Mononuclear cell (primary cell): ENCODE measurements around the gene POU2F2. TPM values are rescaled to one million over a fixed set of nuclear protein-coding genes. Genes with fewer than 3 reads are reported as not detected.

Experiments
- H3K27me3 ChIP-seq: 2 replicates; pipeline ENCODE4 v1.6.0; 2011; ENCODE audit warnings: low read length, control low read depth; ENCODE audit not compliant: insufficient read depth
- H3K4me1 ChIP-seq: 2 replicates; pipeline ENCODE4 v1.5.1; 2011; ENCODE audit warnings: mild to moderate bottlenecking, low read length, control low read depth; ENCODE audit not compliant: insufficient read depth
- H3K4me3 ChIP-seq: 2 replicates; pipeline ENCODE4 v1.5.1; 2011; ENCODE audit warnings: mild to moderate bottlenecking, low read length, moderate library complexity
- H3K9me3 ChIP-seq: 2 replicates; pipeline ENCODE4 v1.5.1; 2011; ENCODE audit warnings: low read depth, mild to moderate bottlenecking, control low read depth, low read length
- total RNA-seq: library from RNA; depleted of rRNA; stranded (reverse); fragments of >200 nt; gene quantifications from one replicate; pipeline ENCODE4 v1.2.3, GENCODE V29; 2012

Gene POU2F2
- total RNA-seq, 1 donor, result 8.3 TPM

GRCh38 chr19:42076380-42076944 lies 55.8 kb downstream of the POU2F2 start:
- Histone ChIP-seq H3K9me3 (no peaks in the 10 kb centered on the region), H3K4me1 (peaks cover 26% of the 10 kb centered on the region), H3K27me3 (no peaks in the 10 kb centered on the region), H3K4me3 (peak overlapping the region; percentile 85)

DNA sequence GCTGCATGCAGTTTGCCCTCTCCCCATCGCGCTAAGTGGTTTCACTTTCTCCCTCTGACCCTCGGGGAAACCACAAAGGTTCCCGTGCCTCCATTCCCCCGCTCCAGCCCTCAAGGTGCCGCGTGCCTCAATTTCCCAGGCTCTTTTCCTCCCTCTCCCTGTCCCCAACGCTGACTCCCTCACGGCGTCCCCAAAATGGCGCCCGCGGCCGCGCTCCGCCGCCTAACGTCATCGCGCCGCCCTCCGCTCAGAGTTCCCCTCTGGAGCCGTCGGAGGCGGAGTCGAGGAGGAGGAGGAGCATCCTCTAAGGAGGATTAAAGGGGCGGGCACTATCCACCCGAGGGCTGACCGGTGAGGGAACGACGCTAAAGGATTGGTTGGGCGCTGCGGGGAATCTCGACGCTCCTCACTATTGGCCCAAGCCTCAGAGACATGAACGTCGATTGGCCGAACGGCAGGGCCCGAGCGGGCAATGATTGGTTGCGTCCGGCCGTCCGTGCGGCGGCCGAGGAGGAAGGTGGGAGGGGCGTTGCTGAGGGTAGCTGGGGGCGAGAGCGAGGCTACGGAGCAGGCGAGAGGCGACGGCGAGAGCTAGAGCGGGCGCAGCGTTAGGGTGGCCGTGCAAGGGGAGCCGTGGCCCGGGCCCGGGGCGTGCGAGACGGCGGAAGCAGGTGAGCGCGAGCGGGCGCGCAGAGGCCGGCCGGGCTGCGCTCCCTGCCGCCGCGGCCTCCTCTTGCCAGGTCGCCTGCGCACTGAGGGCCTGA lies 56.4 kb downstream of the POU2F2 start, which contains the start of gene ZNF574:
ZNF574 (plus strand) TSS at position 551 of the 764 bp plus-strand sequence. CDS start 2,441 bp downstream, outside the sequence.
- H3K4me3 ChIP-seq, result peak within 1 kb of the TSS; percentile 85
- peaks cover 26% of the 10 kb centered on the region for H3K4me1 ChIP-seq
- no peaks in the 10 kb centered on the region for H3K9me3 ChIP-seq
- no peaks in the 10 kb centered on the region for H3K27me3 ChIP-seq

DNA sequence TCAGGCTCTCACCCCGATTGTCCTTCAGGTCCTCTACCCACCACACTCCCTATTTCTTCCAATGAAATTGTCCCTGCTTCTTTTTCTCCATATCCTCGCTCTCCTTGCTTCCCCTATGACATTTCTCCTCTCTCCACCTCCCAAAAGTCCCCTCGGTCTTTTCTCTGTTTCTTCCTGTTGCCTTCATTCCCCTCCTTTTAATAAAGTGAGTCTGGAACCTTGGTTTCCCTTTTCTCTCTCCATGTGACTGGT lies 57.0 kb downstream of the POU2F2 start:
- Histone ChIP-seq H3K27me3 (no peaks in the 10 kb centered on the region), H3K4me3 (peak overlapping the region; percentile 85), H3K9me3 (no peaks in the 10 kb centered on the region), H3K4me1 (peaks cover 26% of the 10 kb centered on the region)

GRCh38 chr19:42074513-42075363 lies 57.5 kb downstream of the POU2F2 start:
- peak overlapping the region; percentile 85 for H3K4me3 ChIP-seq
- H3K4me1 ChIP-seq, result peaks cover 29% of the 10 kb centered on the region
- no peaks in the 10 kb centered on the region for H3K27me3 ChIP-seq
- H3K9me3 ChIP-seq, result no peaks in the 10 kb centered on the region

DNA sequence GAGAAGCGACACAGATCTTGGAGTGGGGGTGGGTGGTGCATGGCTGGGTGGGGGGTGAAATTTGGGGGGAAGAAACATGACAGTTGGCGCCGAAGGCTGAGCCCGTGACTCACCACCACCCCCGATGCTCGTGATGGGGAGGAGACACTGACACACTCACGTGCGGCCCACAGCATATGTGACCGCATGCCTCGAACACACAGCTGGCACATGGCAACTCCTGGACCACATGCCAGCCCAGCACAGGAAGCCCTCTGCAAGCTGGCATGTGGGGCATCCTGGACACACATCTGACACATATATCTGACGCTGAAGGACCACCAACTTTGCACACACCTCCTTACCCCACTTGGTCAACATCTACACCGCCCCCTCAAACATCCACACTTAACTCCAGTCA lies 61.0 kb downstream of the POU2F2 start:
- Histone ChIP-seq H3K4me1 (peaks cover 14% of the 10 kb centered on the region), H3K9me3 (no peaks in the 10 kb centered on the region), H3K4me3 (no peak overlapping the region), H3K27me3 (no peaks in the 10 kb centered on the region)

GRCh38 chr19:42069619-42070351 lies 62.5 kb downstream of the POU2F2 start, which contains the start of gene GRIK5:
GRIK5 (minus strand) TSS chr19:42070206; CDS start chr19:42065770, 4,436 bp downstream.
- Histone ChIP-seq H3K27me3 (no peaks in the 10 kb centered on the region), H3K4me1 (peaks cover 8% of the 10 kb centered on the region), H3K9me3 (no peaks in the 10 kb centered on the region), H3K4me3 (no peak within 1 kb of the TSS)

GRCh38 chr19:42068756-42069571 lies 63.3 kb downstream of the POU2F2 start:
- Histone ChIP-seq H3K4me1 (peaks cover 5% of the 10 kb centered on the region), H3K9me3 (no peaks in the 10 kb centered on the region), H3K4me3 (no peak overlapping the region), H3K27me3 (no peaks in the 10 kb centered on the region)

GRCh38 chr19:42068361-42068755 lies 63.9 kb downstream of the POU2F2 start:
- Histone ChIP-seq H3K9me3 (no peaks in the 10 kb centered on the region), H3K27me3 (no peaks in the 10 kb centered on the region), H3K4me1 (peaks cover 5% of the 10 kb centered on the region), H3K4me3 (no peak overlapping the region)

DNA sequence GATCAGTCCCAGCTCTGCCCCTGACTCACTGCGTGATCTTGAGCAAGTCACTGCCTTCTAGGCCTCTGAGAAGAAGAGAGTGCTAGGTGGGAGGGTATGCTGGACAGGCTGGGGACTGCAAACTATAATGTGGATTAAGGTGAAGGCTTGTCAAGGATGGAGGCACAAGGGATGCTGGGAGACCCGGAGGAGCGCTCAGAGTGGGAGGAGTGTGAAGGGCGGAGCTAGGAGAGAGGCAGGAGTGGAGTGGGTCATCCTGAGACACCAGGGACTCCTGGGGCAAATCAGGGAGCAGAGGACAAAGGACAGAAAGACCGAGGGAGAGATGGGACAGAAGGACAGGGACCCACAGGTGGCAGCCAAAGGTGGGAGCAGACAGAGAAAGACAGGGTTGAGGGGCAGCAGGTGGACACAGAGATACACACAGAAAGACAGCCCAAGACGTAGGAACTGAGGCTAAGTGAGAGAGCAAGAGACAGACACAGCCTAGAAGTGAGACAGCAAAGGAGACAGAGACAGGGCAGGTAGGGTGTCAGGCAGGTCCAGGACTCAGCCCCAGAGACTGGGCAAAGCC lies 64.8 kb downstream of the POU2F2 start:
- H3K9me3 ChIP-seq, result no peaks in the 10 kb centered on the region
- no peaks in the 10 kb centered on the region for H3K27me3 ChIP-seq
- peaks cover 5% of the 10 kb centered on the region for H3K4me1 ChIP-seq
- no peak overlapping the region for H3K4me3 ChIP-seq

- no peaks in the 10 kb centered on the region for H3K9me3 ChIP-seq
- H3K4me1 ChIP-seq, result peaks cover 5% of the 10 kb centered on the region
- H3K4me3 ChIP-seq, result no peak overlapping the region
- no peaks in the 10 kb centered on the region for H3K27me3 ChIP-seq
Observed at GRCh38 chr19:42066075-42066754, 66.0 kb downstream of the POU2F2 start.

DNA sequence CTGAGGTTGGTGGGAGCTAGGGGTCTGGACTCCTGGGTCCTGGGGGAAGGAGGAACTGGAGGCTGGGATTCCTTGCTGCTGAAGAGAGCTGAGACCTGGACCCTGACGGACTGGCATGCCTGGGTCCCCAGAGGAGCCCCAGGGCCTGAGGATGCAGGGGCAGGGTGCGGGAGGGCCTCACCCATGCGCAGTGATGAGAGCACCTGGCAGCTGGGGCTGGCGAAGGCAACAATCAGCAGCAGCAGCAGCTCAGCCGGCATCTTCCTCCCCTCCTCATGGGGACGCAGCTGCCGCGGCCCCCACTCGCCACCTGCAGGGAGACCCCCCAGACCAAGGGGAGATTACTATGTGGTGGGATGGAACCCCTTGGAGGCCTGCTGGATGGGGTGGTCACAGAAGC lies 66.7 kb downstream of the POU2F2 start:
- peaks cover 5% of the 10 kb centered on the region for H3K4me1 ChIP-seq
- no peaks in the 10 kb centered on the region for H3K9me3 ChIP-seq
- H3K27me3 ChIP-seq, result no peaks in the 10 kb centered on the region
- H3K4me3 ChIP-seq, result no peak overlapping the region

GRCh38 chr19:42065051-42065450 lies 67.2 kb downstream of the POU2F2 start:
- H3K27me3 ChIP-seq, result no peaks in the 10 kb centered on the region
- peaks cover 5% of the 10 kb centered on the region for H3K4me1 ChIP-seq
- H3K9me3 ChIP-seq, result no peaks in the 10 kb centered on the region
- H3K4me3 ChIP-seq, result no peak overlapping the region

GRCh38 chr19:42064432-42064831 lies 67.8 kb downstream of the POU2F2 start:
- H3K4me1 ChIP-seq, result no peaks in the 10 kb centered on the region
- no peak overlapping the region for H3K4me3 ChIP-seq
- no peaks in the 10 kb centered on the region for H3K9me3 ChIP-seq
- no peaks in the 10 kb centered on the region for H3K27me3 ChIP-seq
